HG02970 (cell line): ENCODE data around the gene SELENBP1.
"Not testable (repeated sequence)": the region's sequence is repeated elsewhere in the genome, so short reads cannot be mapped to it uniquely, and the experiment has no call there.

Source experiments
- ATAC-seq: cut with Tn5 transposase; IDR thresholded peaks from one replicate; pipeline ENCODE4 v1.9.1; 2021; ENCODE audit warnings: mild to moderate bottlenecking, moderate library complexity, moderate number of reproducible peaks; ENCODE audit not compliant: unreplicated experiment, low FRiP score

Gene SELENBP1

GRCh38 chr1:151384584-151384983 is 12.1 kb upstream of the SELENBP1 start:
- ATAC-seq: no peak

- ATAC-seq: no peak
Measured at GRCh38 chr1:151377150-151377884, 4.8 kb upstream of the SELENBP1 start.

- ATAC-seq: no peak
Measured at GRCh38 chr1:151373196-151373595, 691 bp upstream of the SELENBP1 start.

GRCh38 chr1:151371370-151372057 is 991 bp downstream of the SELENBP1 start:
- ATAC-seq: no peak

GRCh38 chr1:151370211-151370911 is 2.1 kb downstream of the SELENBP1 start:
- no peak for ATAC-seq

- no peak for ATAC-seq
Measured at GRCh38 chr1:151369621-151370048, 2.9 kb downstream of the SELENBP1 start.

- ATAC-seq: no peak
Measured at GRCh38 chr1:151369302-151369610, 3.2 kb downstream of the SELENBP1 start.

GRCh38 chr1:151368393-151369301 is 3.9 kb downstream of the SELENBP1 start:
- ATAC-seq: no peak

- ATAC-seq: no peak
Measured at GRCh38 chr1:151367658-151368392, 4.7 kb downstream of the SELENBP1 start.

GRCh38 chr1:151364996-151365395 is 7.5 kb downstream of the SELENBP1 start:
- ATAC-seq: no peak

- ATAC-seq: no peak
Measured at GRCh38 chr1:151362308-151363155, 10.0 kb downstream of the SELENBP1 start.

GRCh38 chr1:151361883-151362282 is 10.6 kb downstream of the SELENBP1 start:
- ATAC-seq: no peak

GRCh38 chr1:151356696-151357095 is 15.8 kb downstream of the SELENBP1 start:
- no peak for ATAC-seq

- ATAC-seq: no peak
Measured at GRCh38 chr1:151352021-151352718, 20.3 kb downstream of the SELENBP1 start.

- ATAC-seq: not testable (repeated sequence)
Measured at GRCh38 chr1:151350323-151350722, 22.2 kb downstream of the SELENBP1 start.

GRCh38 chr1:151347523-151348246 is 24.8 kb downstream of the SELENBP1 start:
- peak; percentile 2 for ATAC-seq

GRCh38 chr1:151346769-151347522 is 25.6 kb downstream of the SELENBP1 start, which contains the start of gene RFX5:
Gene RFX5, minus strand, starts transcription at chr1:151347252. Its CDS starts 932 bp downstream, at chr1:151346320.
- ATAC-seq: peak; percentile 92
